Middle frontal gyrus (tissue), 1 donor: Measurements from ENCODE around the gene FMO3.
A peak's percentile ranks its signal among the peaks of the same experiment; 100 is the strongest.

Experiments used
- DNase-seq: peaks from one replicate; pipeline ENCODE4 v3.0.0-alpha.2; 2015; ENCODE audit warnings: low spot score; ENCODE audit errors: extremely low spot score

Gene FMO3

DNA sequence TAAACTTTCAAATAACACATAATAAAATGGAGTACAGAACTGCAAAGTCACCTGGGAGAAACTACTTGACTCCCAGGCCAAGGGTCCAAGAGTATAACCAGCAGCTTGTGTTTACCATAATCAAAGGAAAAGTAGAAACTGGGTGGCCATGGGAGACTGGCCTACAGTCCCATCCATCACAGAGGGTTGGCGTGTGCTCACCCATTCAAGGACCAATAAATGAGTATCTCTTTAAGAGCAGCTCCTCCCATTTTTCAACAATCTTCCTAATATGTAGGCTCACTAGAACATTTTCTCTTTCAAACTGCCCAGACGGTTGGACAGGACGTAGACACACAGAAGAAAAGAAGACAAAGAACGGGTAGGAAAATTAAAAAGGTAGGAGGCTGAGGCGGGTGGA lies at the start of gene FMO3:
Gene FMO3 (plus strand): TSS at position 302 of the 400 bp plus-strand sequence. CDS start 1,754 bp downstream, outside the sequence.
- no peak for DNase-seq

DNA sequence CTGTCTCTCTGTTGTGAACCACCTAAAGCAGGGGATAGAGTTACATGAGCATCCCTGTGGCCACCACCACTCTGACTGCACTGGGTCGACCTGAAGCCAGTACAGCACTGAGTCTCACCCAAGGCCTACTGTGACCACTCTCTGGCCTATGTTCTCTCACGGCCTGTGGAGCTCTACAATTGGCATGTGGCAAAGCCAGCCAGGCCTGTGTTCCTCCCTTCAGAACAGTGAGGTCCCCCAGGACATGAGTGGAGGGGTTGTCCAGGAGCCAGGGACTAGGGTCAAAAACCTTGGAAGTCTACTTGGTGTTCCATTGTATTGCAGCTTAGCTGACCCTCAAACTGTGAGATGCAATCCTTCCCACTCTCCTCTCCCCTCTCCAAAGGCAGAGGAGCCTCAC lies 42.7 kb upstream of the FMO3 start:
- no peak for DNase-seq

- DNase-seq: no peak
Measured at GRCh38 chr1:171052977-171053376, 37.7 kb upstream of the FMO3 start.

DNA sequence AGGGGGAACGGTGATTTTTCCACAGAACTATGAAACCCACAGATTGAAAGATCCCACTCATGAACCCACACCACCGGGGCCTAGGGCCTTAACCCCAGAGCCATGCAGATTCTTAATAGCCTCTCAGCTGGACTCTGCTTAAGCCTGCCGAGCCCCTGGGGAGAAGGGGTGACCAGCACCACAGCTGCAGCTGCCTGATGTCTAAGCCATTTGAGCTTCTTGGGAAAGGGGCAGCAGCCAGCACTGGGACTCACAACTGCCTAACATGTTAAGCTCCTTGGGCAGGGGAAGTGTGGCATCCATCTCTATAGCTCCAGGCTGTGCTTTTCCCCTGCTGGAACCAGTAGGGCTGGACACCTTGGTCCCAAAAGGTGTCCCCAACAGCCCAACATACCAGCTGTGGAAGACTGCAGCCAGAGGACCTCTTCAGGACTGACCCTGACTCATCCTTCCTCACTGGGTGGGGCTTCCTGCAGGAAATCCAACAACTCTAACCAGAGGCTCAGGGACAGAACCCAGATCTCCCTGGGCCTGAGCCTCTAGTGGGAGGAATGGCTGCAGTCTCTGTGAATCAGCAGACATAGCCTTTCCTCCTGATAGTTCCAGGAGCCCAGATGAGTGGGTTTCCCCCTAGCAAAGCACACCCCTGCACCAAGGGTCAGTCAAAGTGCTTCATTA lies 34.6 kb upstream of the FMO3 start:
- no peak for DNase-seq

GRCh38 chr1:171061425-171062143 lies 29.1 kb upstream of the FMO3 start:
- DNase-seq: no peak

GRCh38 chr1:171062902-171063301 lies 27.8 kb upstream of the FMO3 start:
- DNase-seq: no peak

DNA sequence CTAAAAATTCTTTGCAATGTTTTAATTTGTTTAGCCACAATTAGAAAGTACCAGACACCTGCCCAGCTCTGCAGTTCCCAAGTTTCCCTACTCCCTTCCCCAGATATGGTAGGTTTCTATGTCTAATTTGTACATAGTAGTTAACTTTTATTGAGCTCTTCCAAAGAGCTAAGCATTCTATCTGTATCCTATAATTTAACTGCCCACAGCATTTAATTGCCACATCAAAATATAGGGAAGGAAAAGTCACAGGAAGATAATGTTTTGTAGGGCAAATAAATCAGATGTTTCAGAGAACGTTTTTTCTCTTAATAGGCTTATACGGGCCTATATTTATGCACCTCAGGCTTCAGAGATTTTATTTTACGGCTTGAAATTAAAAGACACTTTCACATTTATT lies 15.7 kb upstream of the FMO3 start:
- DNase-seq: no peak

DNA sequence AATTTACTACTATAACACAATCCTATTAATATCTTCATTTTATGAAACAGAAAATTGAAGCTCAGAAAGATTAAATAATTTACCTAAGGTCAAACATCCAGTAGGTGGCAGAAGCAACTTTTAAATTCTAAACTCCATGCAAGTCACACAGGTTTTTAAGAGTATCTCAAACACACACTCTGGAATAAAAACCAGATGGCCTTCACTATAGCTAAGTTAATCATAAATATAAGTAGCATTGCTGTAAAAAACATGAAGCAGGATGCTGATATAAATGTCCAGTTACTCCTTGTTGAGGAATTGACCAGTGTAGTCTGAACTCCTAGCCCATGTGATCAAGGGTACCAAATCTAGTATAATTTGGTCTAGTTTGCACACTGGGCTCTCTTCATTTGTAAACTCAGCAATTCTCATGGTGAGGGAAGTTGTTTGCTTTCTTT lies 9.4 kb upstream of the FMO3 start:
- no peak for DNase-seq

DNA sequence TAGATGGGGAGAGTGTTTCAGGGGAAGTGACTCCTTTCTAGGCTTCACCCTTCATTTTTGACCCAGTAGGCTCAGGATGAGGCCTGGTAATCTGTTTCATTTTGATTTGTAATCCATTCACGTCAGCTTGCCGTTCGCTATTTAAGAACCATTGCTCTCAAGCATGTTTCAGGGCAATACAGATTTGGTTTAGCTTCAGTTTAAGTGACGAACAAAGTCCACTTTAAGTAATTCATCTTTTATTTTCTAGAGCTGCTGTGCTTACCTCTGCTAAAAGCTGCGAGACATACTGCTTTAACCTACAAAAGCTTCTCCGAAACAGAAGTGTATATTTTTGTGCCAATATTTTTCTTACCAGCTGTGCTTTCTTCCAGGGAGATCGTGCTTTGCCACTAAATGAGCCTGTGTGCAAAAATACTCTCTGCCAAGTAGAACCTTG lies 8.9 kb upstream of the FMO3 start:
- peak; percentile 36 for DNase-seq

DNA sequence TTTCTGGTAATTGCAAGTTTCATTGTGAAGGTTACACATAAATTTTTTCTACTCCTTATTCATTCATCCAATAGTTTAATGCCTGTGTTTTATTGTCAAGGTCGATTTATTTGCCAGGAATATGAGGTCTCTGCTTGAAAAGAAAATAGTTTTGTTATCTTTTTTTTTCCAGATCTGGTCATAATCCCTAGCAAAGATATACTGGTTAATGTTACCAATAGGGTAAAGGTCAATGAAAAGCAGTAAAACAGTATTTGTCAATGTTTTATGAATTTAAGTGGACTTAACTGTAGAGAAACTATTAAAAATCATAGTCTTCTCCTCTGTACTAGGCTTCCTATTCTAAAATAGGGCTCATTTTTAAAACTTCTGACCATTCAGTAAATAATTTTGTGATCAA lies 8.1 kb upstream of the FMO3 start:
- DNase-seq: no peak

DNA sequence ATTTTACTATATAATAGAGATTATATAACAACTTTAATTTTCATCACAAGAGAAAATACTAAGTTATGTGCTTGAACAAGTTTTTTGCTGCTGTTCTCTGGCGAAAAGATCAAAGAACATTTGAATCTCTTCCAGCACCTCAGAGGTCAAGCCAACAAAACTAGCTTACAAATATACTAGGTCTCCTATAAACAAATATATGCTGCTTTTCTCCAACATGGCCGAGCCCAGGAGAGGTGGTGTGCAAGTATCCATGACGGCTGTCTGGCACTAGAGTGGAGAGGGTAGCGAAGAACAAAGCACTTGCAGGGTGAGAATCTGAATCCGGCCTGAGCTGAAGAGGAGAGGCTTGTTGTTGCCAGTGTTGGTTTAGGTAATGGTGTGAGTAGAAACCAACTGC lies 7.5 kb upstream of the FMO3 start:
- no peak for DNase-seq

DNA sequence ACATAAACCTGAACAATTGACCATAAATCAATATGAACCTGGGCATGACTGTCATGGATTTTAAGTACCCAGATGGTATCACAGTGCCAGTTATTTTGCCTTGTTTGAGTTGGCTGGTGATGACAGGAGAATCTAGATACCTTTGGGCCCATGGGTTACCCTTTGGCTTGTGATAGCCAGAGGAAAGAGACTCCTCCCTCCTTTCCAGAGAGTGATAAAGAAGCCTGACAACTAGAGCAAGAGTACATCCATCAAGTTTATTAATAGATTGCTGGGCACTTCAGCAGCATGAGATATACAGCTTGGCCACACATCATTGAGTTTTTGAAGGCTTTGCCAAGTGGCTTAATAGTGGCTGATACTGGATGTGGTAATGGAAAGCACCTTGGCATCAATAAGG lies 6.6 kb upstream of the FMO3 start:
- DNase-seq: no peak

GRCh38 chr1:171084870-171085269 lies 5.8 kb upstream of the FMO3 start:
- no peak for DNase-seq

DNA sequence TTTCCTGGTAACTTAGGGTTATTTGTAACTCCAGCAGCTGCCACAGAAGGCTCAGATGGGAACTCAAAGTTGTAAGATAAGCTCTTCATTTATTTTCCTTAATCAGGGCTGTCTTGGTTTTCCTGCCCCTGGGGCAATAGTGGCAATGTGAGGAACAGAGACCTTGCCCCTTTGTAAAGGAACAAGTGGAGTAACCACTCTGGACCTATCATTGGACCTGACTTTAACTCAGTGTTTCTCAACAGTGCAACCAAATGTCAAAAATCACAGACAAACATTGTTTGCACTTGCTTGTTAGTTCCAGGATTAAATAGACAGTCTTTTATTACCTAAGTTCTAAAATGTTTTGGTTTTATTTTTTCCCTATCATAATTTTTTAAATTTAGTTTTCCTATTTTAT lies 2.8 kb upstream of the FMO3 start:
- no peak for DNase-seq

DNA sequence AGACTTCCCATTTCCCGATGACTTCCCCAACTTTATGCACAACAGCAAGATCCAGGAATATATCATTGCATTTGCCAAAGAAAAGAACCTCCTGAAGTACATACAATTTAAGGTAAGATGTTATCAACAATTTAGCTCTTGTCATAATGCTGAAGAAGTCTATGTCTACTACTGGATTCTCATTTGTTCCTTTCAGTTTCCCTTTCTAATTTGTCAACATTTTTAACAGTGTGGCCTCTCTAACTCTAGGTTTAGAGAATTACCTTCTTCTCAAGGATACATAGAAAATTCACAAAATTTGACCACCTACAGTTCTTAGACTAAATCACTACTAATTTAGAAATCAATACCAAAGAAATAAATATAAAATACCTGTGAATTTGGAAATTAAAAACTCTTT lies 13.2 kb downstream of the FMO3 start:
- DNase-seq: no peak

DNA sequence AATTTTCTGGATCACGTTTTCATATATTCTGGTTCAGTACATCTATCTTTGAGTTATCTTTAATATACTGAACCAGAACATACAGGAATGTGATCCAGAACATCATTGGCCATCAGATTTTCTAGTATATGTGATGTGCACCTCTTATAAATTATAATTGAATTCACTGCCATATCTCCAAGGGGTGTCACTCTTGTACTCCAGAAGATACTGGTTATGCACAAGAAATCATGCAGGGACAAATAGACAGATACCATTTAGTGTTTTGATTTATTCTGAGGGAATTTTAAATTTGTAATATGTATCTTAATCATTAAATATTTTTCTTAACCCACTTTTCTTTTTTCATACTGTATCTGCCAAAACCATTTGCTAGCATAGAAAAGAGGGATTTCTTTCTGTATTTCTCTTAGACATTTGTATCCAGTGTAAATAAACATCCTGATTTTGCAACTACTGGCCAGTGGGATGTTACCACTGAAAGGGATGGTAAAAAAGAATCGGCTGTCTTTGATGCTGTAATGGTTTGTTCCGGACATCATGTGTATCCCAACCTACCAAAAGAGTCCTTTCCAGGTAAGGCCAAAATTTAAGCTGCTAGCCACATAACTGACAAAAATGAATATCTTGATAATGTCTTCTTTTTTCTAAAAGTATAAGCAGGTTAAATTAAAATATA lies 16.7 kb downstream of the FMO3 start:
- DNase-seq: no peak

DNA sequence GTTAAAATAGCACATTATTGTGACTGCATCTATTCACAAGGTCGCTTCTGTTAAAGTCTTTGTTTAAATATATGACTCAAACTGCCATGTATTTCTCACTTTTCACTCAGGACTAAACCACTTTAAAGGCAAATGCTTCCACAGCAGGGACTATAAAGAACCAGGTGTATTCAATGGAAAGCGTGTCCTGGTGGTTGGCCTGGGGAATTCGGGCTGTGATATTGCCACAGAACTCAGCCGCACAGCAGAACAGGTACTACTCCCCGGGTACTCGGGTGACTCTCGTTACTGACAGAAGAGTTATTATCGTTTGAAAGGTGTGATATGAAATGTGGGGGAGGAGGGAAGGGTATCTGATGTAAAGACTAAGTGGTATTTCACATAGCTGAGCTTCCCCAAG lies 17.3 kb downstream of the FMO3 start:
- DNase-seq: no peak

- DNase-seq: no peak
Measured at GRCh38 chr1:171109966-171110365, 19.3 kb downstream of the FMO3 start.

DNA sequence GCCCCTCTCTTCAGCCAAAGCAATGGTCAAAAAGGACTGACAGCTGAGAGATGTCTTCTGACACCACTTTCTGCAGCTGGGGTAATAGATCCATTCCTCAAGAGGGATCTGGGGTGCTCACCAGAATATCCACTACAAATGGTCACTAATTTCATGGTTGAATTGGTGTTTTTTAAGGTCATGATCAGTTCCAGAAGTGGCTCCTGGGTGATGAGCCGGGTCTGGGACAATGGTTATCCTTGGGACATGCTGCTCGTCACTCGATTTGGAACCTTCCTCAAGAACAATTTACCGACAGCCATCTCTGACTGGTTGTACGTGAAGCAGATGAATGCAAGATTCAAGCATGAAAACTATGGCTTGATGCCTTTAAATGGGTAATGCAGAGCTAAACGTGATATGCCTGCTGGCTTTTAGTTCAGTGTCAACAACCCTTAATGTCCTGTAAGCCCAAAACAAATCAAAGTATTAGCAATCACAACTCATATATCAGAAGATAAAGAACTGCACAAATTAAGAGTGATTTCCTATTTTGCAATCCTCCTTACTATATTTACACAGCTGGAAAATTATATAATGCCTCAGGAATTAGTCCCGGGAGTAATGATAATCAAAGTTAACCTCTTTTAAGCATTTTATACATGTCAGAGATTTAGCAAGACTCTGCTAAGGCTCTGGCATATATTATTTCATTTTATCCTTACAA lies 20.1 kb downstream of the FMO3 start:
- DNase-seq: no peak

DNA sequence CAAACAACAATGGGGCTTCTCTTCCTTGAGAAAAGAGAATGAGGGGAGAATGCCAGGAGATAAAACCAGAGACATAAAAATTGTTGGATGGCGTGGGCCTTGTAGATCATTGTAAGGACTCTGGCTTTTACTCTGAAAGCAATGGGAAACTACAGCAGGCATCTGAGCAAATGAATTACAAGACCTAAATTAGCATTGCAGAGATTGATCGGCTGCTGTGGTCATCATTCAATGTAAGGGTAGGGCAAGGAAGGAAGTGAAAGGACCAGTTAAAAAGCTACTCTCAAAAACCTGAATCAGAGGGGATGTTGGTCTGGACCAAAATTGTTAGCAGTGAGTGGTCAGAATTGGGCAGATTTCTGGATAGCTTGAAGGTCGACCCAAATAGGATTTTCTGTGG lies 21.4 kb downstream of the FMO3 start:
- no peak for DNase-seq

- no peak for DNase-seq
Measured at GRCh38 chr1:171113382-171113781, 22.7 kb downstream of the FMO3 start.
